Measurements from ENCODE around the gene DIDO1.
A peak's percentile ranks its signal among the peaks of the same experiment; 100 is the strongest.

The DIDO1 gene

DNA sequence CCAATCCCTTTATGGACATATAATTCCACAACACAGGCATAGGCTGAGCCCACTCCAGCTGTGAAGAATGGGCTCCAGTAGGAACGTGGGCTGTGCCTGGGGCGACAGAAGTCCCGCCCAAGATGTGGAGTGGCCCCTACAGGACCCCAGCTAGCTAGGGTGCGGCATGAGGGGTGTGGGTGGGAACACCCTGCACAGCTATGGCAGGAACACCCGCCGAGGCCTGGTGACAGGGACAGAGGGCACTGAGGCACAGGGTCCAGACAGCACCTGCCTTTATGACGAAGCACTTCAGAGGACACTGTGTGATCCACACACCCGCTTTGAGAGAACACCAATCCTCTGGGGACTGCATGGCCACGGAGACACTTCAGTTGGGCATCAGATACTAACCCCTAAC lies 36.4 kb downstream of the DIDO1 start:
- DNase-seq, result no peak

DNA sequence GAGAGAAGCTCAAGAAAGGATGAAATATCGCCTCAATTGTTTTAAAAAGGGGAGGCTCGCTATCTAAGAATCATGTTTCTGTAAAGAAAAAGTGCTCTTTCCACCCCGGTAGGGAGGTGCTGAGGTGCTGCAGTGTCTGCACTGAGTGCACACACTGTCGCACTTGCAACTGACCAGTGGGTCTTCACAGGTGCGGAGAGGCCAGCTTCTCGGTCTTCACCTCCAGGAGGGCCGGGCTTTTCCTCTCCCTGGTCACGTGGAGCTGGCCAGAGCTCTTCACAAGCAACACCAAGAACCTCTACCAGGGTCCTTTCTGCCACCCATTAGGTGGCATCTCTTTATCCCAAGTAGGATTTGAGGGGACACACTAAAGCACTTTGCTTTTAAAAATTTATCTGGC lies 36.9 kb downstream of the DIDO1 start:
- DNase-seq, result no peak

DNA sequence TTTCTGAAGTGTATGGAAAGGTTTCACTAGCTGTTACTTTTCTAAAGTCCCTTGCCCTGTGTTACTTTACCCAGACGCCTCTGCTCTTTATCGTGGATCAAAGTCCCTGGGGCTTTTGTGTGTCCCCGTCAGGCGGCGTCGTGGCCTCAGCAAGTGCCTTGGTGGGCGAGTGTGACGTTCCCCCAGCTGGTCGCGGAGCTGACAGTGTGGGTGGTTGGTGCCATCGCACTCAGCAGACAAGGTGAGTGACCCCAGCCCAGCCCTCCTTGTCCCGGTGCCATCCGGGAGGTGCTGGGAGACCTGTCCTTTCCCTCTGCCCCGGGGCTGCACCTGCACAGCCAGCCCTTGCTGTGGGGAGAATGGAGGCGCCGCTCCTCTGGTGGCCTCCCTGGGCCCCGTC lies 37.4 kb downstream of the DIDO1 start:
- no peak for DNase-seq

DNA sequence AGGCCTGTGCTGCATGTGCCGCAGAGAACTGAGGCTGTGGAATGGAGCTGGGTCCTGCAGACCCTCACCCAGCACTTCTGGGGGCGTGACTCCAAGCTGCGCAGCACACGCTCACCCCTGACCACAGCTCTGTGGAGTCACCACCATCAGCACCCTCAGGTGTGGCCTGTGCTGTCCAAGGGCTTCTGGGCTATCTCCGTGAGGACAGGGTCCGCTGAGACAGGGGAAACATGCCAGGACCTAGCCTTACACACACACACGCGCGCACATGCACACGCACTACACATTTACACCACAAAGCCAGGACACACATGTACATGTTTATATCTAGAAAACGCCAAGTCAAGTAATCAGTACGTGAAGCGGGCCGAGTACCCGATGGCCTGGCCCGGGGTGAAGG lies 37.9 kb downstream of the DIDO1 start:
- DNase-seq, result no peak

DNA sequence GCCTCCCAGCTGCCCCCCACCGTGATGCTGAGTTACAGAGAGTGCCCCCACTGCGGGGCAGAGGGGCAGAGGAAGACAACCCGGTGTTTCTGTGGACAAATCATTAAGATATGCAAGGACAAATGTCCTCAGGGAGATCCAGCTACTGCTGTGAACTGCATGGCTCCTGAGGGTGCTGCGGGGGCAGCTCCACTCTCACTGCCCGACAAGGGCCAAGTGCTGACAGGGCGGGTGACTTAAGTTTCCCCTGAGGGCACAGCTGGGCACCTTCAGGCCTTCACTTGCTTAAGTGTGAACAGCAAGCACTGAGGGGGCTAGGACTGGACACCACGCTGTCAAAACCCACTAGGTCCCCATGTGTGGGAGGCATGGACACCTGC lies 38.5 kb downstream of the DIDO1 start:
- DNase-seq, result no peak

DNA sequence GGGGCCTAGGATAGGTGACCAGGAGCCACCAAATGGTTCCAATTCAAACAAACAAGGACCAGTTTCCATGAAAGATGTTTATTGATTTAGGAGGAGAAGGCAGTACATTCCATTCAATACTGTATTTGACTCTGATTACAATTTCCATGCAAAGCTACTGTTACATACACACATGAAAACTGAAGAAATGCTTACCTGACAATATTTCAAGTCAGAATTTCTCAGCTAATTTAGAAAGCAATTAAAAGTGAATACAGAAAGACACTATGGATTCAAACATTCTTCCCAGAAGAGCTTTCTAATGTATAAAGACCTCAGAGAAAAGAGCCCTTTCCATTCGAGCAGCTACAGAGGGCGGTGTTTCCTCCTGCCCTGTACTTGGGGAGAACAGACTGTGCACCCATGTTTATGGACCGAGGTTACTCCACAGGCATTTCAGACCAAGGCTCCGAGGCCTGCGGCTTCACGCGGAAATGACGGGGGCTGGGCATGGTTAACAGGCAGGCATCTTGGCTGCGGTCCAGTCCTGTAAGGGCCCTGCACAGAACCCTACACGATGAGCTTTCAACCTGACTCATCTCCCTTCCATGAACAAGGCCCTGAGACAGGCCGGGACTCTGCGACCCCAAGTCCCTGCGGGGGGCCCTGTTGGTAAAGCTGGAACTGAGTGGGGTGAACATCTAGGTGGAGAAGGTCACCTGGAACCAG lies 39.0 kb downstream of the DIDO1 start:
- DNase-seq, result peak; percentile 52

DNA sequence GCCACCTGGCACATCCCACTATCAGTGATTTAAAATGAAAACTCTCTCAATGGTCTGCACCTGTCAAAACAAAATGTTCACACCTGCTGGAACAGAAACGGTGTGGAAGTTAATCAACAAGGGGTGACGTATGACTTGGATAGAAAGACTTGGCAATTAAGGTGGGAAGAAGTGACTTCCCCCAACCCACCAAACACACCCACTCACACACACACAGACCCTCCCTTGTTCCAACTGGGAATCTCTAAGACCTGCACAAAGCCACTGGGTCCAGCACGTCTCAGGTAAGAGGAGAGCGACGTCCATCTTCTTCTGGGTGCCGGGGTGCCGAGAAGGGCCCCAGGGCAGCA lies 39.6 kb downstream of the DIDO1 start:
- no peak for DNase-seq

DNA sequence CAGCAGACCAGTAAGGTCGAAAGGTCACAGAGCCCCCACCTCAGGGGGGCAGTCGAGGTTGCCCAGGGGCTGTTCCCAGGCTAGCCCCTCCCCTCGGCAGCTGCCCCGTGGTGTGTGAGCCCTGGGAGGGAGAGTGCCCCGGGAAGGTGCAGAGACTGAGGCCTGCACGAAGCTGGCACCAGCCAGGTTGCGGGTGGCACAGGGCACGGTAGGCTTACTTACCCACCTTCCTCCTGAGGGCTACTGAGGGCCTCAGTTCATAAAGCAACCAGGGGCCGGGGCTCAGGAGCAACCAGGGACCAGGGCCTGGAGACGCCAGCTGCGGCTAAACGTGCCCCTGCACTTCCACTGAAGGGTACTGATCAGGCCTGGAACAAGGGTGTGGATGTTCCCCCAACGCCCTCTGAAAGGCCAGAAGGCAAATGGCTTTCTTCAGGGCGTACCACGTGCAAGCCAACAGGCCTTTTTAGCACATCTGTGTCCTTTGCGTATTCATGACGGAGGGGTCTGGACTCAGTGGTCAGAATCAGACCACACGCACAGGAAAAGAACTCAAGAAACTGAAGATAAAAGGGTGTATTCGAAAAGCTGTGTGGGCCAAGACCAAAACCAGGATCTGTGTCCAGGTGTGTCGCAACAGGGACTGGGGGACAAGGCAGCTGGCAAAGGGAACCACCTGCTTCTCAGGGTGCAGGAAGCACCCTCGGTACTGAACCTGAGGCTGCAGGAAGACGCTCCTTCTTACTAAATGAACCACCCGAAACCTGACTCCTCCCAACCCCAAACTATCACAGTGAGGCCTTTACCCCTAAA lies 40.2 kb downstream of the DIDO1 start:
- DNase-seq, result no peak

DNA sequence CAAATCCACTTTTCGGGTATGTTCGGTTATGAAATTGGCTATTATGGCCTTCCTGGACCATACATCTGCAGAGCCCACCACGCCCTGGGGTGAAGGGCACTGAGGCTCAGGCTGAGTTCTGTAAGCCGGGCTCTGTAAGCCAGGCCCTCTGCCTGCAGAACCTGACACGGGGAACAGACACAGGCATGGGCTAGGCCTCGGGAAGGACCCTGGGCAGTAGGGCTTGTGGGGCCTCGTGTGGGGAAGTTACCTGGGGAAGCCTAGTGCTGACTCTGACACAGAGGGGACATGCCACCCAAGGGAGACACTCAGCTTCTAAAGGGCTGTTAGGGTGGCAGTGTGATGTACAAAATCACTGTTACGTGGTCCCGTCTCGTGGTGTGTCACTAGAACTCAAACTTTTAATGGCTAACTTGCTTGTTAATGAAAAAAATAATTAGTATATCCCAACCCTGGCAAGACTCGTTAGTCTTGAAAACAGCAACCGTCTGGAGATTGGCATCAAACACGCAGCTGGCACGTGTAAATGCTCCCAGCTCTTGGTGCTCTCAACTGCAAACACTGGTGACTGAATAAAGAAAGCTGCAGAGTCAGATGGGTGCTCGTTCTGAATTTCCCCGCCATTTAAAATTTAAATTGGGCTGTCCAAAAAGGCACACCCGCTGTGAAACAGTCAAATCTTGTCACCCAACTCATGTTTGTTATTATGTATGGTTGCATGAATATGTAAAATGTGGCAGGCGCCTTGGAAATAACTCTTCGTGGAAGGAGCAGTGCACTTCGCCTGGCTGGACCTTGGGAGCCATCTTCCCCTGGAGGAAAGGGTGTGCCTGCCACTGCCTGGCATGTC lies 41.0 kb downstream of the DIDO1 start:
- DNase-seq, result no peak

DNA sequence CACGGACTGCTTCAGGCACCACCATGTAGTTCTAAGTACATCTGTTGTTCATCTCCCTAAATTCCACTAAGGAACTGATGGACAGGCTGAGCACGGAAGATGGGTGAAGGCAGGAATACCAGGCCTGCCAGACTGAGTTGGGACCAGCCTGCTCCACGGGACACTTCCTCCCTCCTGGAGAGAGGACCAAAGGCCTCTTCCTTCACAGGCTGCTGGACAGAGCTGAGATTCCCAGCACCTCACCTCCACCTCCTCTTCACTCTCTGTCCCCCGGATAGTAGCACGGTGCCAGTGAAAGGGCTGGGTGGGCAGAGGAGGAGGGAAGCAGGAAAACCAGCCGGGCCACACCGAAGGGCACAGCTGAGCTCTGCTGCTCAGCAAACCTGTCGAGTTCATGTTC lies 41.7 kb downstream of the DIDO1 start:
- no peak for DNase-seq

DNA sequence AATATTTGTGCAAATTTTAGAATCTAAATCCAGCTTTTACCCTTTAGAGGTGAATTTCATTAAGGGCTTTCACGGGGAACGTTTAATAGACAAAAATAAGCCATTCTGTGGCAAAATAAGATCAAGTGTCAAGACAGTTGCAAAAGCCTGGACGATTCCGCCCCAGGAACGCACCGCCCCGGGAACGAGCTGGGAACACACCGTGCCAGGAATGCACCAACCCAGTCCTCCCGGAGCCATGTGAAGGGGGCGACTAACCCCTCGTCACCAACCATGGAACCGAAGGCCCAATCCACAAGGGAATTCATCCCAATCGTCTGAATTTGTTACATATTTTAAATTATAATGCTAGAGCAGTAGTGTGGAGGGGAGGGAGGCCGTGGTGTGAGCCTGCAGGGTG lies 43.9 kb downstream of the DIDO1 start:
- DNase-seq, result no peak

DNA sequence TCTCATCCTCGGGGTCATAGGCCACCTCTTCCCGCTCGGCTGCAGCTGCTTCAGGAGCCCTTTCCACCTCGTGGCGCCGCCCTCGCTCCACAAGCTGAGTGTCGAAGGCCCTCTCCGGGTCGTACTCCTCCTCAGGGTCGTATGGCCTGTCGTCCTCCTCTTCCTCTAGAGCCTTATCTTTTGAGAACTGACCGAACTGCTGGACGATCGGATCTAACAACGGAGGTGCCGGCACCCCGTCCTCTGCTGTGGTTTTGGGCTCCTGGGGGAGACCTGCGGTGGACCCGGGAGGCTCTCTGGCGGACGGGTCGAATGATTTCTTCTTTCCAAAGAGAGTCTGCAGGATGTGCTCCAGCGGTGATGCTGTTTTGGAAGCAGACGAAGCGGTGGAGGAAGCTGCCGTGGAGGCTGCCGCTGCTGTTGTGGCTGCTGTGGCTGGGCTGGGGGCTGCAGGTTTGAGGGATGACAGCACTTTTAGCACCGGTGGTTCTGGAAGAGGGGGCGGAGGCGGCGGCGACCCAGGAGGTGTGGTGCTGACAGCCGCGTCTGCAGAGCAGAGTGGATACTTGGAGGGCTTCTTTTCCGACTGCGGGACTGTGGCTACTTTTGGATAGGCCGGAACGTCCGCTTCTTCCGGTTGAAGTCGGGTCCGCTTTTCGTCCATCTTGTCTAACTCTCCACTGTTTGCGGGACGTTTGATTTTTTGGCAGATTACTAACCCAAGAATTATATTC lies 44.5 kb downstream of the DIDO1 start:
- no peak for DNase-seq

DNA sequence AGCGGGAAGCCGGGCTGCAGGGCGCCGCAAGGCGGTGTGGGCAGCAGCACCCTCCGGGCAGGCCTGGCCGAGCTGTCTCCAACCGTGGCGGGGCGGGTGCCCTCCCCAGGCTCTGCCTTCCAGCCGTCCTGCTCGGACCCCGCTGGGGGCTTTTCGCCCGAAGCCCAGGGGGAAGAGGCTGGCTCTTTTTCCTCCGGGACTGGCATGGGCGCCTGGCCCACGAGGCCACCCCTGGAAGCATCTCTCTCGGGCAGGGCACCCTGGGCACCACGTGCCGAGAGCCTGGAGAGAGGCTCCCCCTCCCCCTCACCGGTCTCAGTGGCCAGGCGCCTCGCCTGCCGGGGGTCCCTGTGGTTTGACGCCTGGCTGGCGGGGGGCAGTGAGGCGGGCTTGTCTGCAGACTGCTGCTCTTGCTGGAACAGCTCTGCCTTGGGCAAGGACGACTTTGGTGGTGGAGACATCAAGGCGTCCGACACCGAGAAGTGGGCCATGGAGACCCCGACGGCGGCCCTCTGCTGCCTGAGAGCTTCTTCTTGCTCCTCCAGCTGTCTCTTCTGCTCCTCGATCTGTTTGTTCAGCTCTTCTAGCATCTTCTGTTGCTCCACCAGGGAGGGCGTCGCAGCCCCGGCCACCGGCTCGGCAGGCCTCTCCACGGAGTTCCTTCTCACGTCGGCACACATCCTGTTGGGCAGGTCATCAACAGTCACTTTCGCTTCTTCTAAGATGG lies 45.2 kb downstream of the DIDO1 start:
- DNase-seq, result no peak

DNA sequence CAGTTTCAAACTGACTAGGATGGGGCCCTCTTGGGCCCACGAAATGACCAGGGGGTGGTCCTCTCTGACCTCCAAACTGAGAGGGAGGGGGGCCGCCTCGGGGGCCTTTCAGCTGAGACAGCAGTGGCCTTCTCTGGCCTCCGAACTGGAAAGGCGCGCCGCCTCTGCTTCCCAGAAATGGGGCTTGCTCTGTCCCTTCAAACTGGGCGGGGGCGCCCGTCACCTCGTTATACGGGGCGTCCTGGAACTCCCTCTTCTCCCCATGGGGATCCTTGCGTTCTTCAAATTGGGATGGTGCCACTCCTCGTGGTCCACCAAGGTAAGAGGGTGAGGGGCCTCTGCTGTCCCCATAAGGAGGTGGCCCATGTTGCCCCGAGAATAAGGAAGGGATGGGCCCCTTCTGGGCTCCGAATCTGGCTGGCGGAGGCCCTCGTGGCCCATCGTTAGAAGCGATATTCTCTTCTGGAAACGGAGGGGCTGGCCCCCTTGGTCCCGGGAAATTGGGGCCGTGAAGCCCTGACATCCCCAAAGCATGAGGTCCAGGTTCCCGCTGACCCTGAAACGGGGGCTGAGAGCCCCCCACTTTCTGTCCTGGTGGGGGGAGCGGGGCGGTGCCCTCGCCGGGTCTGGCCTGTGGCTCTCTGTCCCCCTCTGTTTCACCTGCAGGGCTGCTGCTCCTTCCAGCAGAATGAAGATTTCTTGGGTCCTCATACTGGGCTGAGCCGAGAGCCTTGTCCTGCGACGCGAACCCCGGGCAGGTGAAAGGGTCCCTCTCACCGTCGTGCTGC lies 46.0 kb downstream of the DIDO1 start:
- DNase-seq, result no peak

DNA sequence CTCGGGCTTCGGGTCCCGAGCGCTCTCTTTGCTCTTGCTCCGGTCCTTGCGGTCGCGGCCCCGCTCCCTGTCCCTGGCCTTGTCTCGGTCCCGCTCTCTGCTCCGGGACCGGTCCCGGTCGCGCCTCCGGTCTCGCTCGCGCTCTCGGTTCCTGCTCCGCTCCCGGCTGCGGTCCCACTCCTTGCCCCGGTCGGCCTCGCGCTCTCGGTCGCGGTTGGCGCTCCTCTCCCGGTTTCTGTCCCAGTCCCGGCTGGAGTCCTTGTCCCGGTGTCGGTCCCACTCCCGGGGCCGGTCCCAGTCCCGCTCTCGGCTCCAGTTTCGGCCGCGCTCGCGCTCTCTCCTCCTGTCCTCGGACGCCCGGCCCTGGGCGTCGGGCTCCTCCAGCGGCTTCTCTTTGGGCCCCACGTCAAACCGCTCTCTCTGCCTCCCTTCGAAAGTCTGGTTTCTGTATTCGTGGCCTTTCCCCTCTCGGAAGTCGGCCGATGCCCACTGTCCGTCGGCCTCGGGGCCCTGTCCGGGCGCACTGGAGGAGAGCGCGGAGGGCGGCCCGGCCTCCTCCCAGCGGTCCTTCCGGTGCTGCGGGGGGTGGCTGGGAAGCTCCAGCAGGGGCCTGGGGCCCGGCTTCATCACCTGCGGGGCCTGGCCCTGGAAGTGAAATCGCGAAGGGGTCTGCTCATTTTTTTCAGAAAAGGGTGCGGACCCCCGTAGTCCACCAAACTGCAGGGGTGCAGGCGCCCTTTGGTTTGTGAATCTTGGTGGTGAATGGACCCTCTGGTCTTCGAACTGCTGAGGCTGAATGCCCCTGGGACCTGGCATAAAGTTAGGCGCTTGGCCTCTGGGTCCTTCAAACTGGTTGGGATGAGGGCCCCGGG lies 46.8 kb downstream of the DIDO1 start:
- DNase-seq, result no peak

DNA sequence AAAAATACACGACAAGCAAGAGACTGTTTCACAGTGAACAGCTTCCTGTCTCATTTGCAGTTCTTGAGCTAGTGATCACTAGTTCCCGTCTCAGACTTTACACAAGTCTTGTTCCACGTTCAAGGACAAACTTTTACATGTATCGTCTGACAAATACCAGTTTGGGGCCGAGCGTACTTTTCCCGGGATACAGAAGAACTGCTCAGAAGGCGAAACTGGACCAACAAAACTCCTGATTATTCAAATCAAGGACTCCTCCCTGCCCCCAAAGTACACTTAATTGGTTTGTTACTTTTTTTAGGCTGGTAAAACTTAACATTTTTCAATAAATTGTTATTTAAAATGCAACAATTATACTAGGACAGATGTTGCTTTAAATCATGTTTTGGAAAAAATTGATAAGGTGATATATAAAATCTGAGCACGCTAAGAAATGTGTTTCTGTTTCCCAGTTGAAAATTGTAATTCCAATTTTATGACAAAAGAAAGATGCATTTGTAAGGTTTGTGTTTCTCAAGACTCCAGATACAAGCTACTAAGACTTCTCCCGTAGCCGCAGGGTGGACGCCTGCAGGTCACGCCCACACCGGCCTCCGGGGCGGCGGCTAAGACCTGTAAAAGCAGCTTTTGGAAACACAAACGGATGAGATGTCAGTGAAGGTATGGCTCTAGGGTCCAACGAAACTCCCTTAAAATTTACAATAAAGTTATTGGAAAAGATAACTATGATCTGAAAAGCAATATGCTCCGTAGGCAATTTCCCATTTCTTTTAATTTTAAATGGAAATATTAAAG lies 47.9 kb downstream of the DIDO1 start:
- no peak for DNase-seq

DNA sequence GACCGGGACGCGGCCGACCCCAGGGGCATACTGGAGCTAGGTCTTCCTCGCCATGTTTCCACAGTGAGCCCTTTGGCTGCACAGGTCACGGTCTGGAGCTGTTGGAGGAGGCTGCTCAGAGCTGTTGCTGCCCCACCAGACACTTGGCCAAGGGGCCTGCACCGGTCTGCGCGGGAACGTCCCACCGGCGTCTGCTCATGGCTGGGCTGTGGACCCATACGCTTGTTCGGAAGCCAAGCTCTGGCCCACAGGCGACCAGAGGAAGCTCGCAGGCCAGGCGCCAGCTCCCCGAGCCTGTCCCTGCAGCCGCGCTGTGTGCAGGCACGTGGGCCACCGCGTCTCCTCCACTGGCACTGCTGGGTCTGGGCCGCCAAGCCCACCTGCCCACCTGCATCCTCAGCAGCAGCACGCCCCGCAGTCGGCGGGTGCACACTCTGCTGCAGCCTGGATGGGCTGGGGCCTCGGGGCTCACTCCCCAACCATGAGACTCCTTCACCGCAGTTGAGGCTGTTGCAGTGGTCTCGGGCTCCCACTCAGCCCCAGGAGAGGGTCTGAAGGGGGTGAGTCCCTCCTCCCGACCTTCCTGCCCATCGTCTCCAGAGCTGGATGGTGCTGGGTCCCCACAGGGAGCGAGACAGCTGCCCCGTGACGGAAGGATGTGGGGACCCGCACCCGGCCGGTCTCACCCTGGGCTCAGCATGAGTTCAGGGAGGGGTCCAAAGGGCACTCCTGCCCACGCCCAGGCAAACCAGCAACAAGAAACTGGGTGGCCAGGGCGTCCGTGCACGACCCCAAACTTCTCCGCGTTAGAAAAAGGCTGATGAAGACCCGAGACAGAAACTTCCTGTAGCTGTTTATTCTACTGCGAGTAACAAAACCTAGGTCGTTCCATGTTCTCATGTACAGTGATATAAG lies 49.1 kb downstream of the DIDO1 start:
- DNase-seq, result no peak

DNA sequence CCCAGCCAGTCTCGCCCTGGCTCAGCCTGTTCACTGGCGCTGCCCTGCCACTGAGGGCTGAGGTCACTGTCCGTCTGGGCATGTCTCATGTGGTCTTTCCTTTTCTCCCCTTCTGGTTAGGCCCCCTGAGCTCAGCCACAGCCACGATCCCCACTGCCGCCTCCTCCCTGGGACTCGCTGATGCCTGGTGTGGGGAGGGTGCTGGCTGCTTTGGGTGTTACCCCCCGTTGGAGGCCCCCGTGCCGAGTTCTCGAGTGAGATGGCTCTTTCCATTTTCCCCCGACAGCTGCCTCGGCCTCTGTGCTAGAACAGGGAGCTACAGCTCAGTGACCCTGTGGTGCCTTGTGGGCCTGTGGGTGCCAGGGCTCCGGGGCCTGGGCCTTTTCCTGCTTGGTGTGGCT lies 49.8 kb downstream of the DIDO1 start:
- DNase-seq, result no peak

All from DMS79 (cell line).